HEK293 (cell line): Measurements from ENCODE around the gene MDFIC.

Experiments
- CTCF ChIA-PET: fragments of 350-600 bp; formaldehyde crosslinking; extraction: SDS; loops from one replicate; lab custom pipeline; 2021; ENCODE audit warnings: antibody characterized with exemption; lab: Yijun Ruan, JAX
- POLR2A ChIA-PET: fragments of 300-600 bp; formaldehyde crosslinking; extraction: SDS; loops from one replicate; lab custom pipeline; 2020; ENCODE audit warnings: antibody characterized with exemption, inconsistent platforms; lab: Yijun Ruan, JAX
- H3K27ac ChIP-seq: fragments of 200-500 bp; sonication (Bioruptor generic); 2 replicates; pipeline ENCODE4 v1.5.1; 2014; ENCODE audit warnings: low read depth, low read length, control low read depth, inconsistent platforms; ENCODE audit errors: extremely low read depth
- H3K36me3 ChIP-seq, 2 experiments: fragments of 200-500 bp in 1 of 2; sonication (Bioruptor generic) in 1 of 2; 1 replicate in 1 of 2; 2 replicates in 1 of 2; pipeline ENCODE4 v1.5.1; 2014 to 2017; ENCODE audit warnings: inconsistent platforms in 2 of 2, low read length in 2 of 2; ENCODE audit not compliant: control insufficient read depth in 2 of 2, insufficient read depth in 1 of 2
- H3K4me1 ChIP-seq: fragments of 200-500 bp; sonication (Bioruptor generic); 2 replicates; pipeline ENCODE4 v1.5.1; 2014; ENCODE audit warnings: mild to moderate bottlenecking, low read length, inconsistent platforms; ENCODE audit not compliant: control insufficient read depth, insufficient read depth
- H3K4me3 ChIP-seq: 2 replicates; pipeline ENCODE4 v1.5.1; 2011; ENCODE audit warnings: low read depth, mild to moderate bottlenecking, control low read depth, low read length, moderate library complexity
- H3K9me3 ChIP-seq: fragments of 200-500 bp; sonication (Bioruptor generic); 2 replicates; pipeline ENCODE4 v1.5.1; 2014; ENCODE audit warnings: low read depth, low read length, inconsistent platforms; ENCODE audit not compliant: control insufficient read depth, insufficient read depth
- GLI2 ChIP-seq: fragments of 450-650 bp; formaldehyde crosslinking; IDR thresholded peaks from 2 replicates; pipeline ENCODE4; 2017; ENCODE audit warnings: missing biosample characterization, missing genetic modification characterization, low read depth, borderline replicate concordance
- GLI4 ChIP-seq: fragments of 450-650 bp; formaldehyde crosslinking; IDR thresholded peaks from 2 replicates; pipeline ENCODE4 v1.5.1; 2016; ENCODE audit warnings: missing biosample characterization, missing genetic modification characterization
- INSM2 ChIP-seq: fragments of 450-650 bp; formaldehyde crosslinking; IDR thresholded peaks from 2 replicates; pipeline ENCODE4 v1.5.1; 2016; ENCODE audit warnings: missing biosample characterization, missing genetic modification characterization
- PRDM1 ChIP-seq: fragments of 450-650 bp; formaldehyde crosslinking; IDR thresholded peaks from 2 replicates; pipeline ENCODE4; 2016; ENCODE audit warnings: missing biosample characterization, missing genetic modification characterization
- REST ChIP-seq: fragments of 450-650 bp; formaldehyde crosslinking; IDR thresholded peaks from 2 replicates; pipeline ENCODE4 v1.5.1; 2016; ENCODE audit warnings: missing biosample characterization, missing genetic modification characterization
- SALL2 ChIP-seq: fragments of 450-650 bp; formaldehyde crosslinking; IDR thresholded peaks from 2 replicates; pipeline ENCODE4 v1.5.0; 2017; ENCODE audit warnings: missing biosample characterization, mild to moderate bottlenecking, missing genetic modification characterization, borderline replicate concordance
- WT1 ChIP-seq: fragments of 450-650 bp; formaldehyde crosslinking; IDR thresholded peaks from 2 replicates; pipeline ENCODE4 v1.5.1; 2016; ENCODE audit warnings: missing biosample characterization, missing genetic modification characterization
- ZBTB20 ChIP-seq: fragments of 450-650 bp; formaldehyde crosslinking; IDR thresholded peaks from 2 replicates; pipeline ENCODE4 v1.5.1; 2016; ENCODE audit warnings: missing biosample characterization, missing genetic modification characterization
- ZBTB26 ChIP-seq: fragments of 450-650 bp; formaldehyde crosslinking; optimal IDR thresholded peaks from 2 replicates; pipeline ENCODE3; 2016; ENCODE audit warnings: missing biosample characterization, mild to moderate bottlenecking, missing genetic modification characterization
- ZBTB48 ChIP-seq: fragments of 450-650 bp; formaldehyde crosslinking; IDR thresholded peaks from 2 replicates; pipeline ENCODE4 v1.5.1; 2016; ENCODE audit warnings: missing biosample characterization, missing genetic modification characterization
- ZFP37 ChIP-seq: fragments of 450-650 bp; formaldehyde crosslinking; IDR thresholded peaks from 2 replicates; pipeline ENCODE4 v1.5.1; 2016; ENCODE audit warnings: missing biosample characterization, missing genetic modification characterization
- ZNF202 ChIP-seq: fragments of 450-650 bp; formaldehyde crosslinking; IDR thresholded peaks from 2 replicates; pipeline ENCODE4 v1.5.1; 2016; ENCODE audit warnings: missing biosample characterization, missing genetic modification characterization, borderline replicate concordance
- ZNF302 ChIP-seq: fragments of 450-650 bp; formaldehyde crosslinking; IDR thresholded peaks from 2 replicates; pipeline ENCODE4 v1.5.1; 2016; ENCODE audit warnings: missing biosample characterization, missing genetic modification characterization, low read depth
- ZNF362 ChIP-seq: fragments of 450-650 bp; formaldehyde crosslinking; IDR thresholded peaks from 2 replicates; pipeline ENCODE4 v1.5.1; 2016; ENCODE audit warnings: missing biosample characterization, missing genetic modification characterization
- ZNF366 ChIP-seq: fragments of 450-650 bp; formaldehyde crosslinking; conservative IDR thresholded peaks from 2 replicates; pipeline ENCODE4 v1.5.1; 2016; ENCODE audit warnings: missing biosample characterization, missing genetic modification characterization
- ZNF391 ChIP-seq: fragments of 450-650 bp; formaldehyde crosslinking; IDR thresholded peaks from 2 replicates; pipeline ENCODE4 v1.5.1; 2016; ENCODE audit warnings: low read depth, missing biosample characterization, missing genetic modification characterization, borderline replicate concordance
- ZNF416 ChIP-seq: fragments of 450-650 bp; formaldehyde crosslinking; IDR thresholded peaks from 2 replicates; pipeline ENCODE4 v1.5.1; 2016; ENCODE audit warnings: missing biosample characterization, missing genetic modification characterization
- ZNF510 ChIP-seq: fragments of 450-650 bp; formaldehyde crosslinking; IDR thresholded peaks from 2 replicates; pipeline ENCODE4 v1.5.1; 2018; ENCODE audit warnings: mild to moderate bottlenecking, missing genetic modification characterization, missing biosample characterization; ENCODE audit not compliant: insufficient replicate concordance
- ZNF518A ChIP-seq: fragments of 450-650 bp; formaldehyde crosslinking; conservative IDR thresholded peaks from 2 replicates; pipeline ENCODE4 v1.5.1; 2016; ENCODE audit warnings: low read depth, missing biosample characterization, missing genetic modification characterization
- ZNF658 ChIP-seq: fragments of 450-650 bp; formaldehyde crosslinking; IDR thresholded peaks from 2 replicates; pipeline ENCODE4; 2016; ENCODE audit warnings: missing biosample characterization, missing genetic modification characterization
- ZNF670 ChIP-seq: fragments of 450-650 bp; formaldehyde crosslinking; IDR thresholded peaks from 2 replicates; pipeline ENCODE4 v1.5.1; 2016; ENCODE audit warnings: missing biosample characterization, missing genetic modification characterization, low read depth
- ZNF704 ChIP-seq: fragments of 450-650 bp; formaldehyde crosslinking; IDR thresholded peaks from 2 replicates; pipeline ENCODE4 v1.5.1; 2016; ENCODE audit warnings: missing biosample characterization, missing genetic modification characterization
- ZNF776 ChIP-seq: fragments of 450-650 bp; formaldehyde crosslinking; IDR thresholded peaks from 2 replicates; pipeline ENCODE4 v1.5.0; 2017; ENCODE audit warnings: missing biosample characterization, missing genetic modification characterization, borderline replicate concordance
- ZNF785 ChIP-seq: fragments of 450-650 bp; formaldehyde crosslinking; IDR thresholded peaks from 2 replicates; pipeline ENCODE4 v1.5.1; 2016; ENCODE audit warnings: missing biosample characterization, missing genetic modification characterization

MDFIC gene

GRCh38 chr7:114889646-114890285, 32.1 kb upstream of the MDFIC start:
- no peaks in the 10 kb centered on the region; the same call in 1 of the 2 replicates for H3K4me1 ChIP-seq
- H3K4me3 ChIP-seq = no peak overlapping the region
- no peaks in the 10 kb centered on the region for H3K9me3 ChIP-seq
- CTCF ChIA-PET = interaction anchor here (0.7 kb wide), 1 partner anchor 1733 kb away, joined by 3 read pairs; no protein-coding TSS in a partner anchor
- H3K27ac ChIP-seq = no peak overlapping the region
- POLR2A ChIA-PET = no interaction called here
- no peaks in the 10 kb centered on the region for H3K36me3 ChIP-seq
- TF ChIP-seq WT1 (no peak), SALL2 (tag by site-specific recombination) (no peak), ZBTB20 (tag by site-specific recombination) (no peak), ZNF391 (tag by site-specific recombination) (no peak), ZNF302 (tag by site-specific recombination) (no peak), GLI2 (tag by site-specific recombination) (no peak), ZBTB26 (tag by site-specific recombination) (no peak), ZNF776 (tag by site-specific recombination) (no peak), ZNF362 (tag by site-specific recombination) (0 out of 2 replicates have a peak, but pooled peaks have one; percentile 49), ZNF366 (tag by site-specific recombination) (no peak), ZNF510 (no peak), ZBTB48 (tag by site-specific recombination) (no peak), ZNF785 (tag by site-specific recombination) (no peak), ZNF704 (tag by site-specific recombination) (no peak), ZNF658 (tag by site-specific recombination) (no peak), ZFP37 (tag by site-specific recombination) (no peak), ZNF518A (tag by site-specific recombination) (no peak), GLI4 (tag by site-specific recombination) (no peak), ZNF416 (tag by site-specific recombination) (no peak), INSM2 (tag by site-specific recombination) (peak; percentile 41; the same call in 1 of the 2 replicates), REST (tag by site-specific recombination) (no peak), PRDM1 (peak; percentile 80), ZNF202 (tag by site-specific recombination) (no peak), ZNF670 (tag by site-specific recombination) (no peak)
